ENCODE data around the gene TMEM150C. TPM values are rescaled to one million over a fixed set of nuclear protein-coding genes. Genes with fewer than 3 reads are reported as not detected.

TMEM150C gene
- total RNA-seq, 1 donor from 2014 or later, result 13.6 TPM

DNA sequence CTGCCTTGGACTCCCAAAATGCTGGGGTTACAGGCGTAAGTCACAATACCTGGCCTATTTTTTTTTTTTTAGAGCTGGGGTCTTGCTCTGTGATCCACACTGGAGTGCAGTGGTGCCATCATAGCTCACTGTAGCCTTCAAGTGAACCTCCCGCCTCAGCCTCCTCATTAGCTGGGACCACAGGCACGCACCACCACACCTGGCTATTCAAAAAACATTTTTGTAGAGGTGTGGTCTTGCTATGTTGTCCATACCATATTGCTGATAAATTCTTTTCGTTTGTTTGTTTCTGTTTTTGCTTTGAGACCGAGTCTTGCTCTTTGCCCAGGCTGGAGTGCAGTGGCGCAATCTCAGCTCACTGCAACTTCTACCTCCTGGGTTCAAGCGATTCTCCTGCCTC, 109.8 kb downstream of the TMEM150C start:
- Histone ChIP-seq H3K9me3 (replicated peaks) (no peaks in the 10 kb centered on the region), H3K4me1 (no peaks in the 10 kb centered on the region), H3K27ac (replicated peaks) (no peak overlapping the region), H3K4me3 (no peak overlapping the region), H3K27me3 (ENCODE audit: low read depth) (no peaks in the 10 kb centered on the region), H3K36me3 (peaks cover 57% of the 10 kb centered on the region)
- intact Hi-C loops (cut with micrococcal nuclease), result no loop called here
- no peak for TF ChIP-seq CTCF (IDR thresholded peaks at IDR 0.05; ENCODE audit: borderline replicate concordance)
- DNase-seq, result no peak

- H3K9me3 ChIP-seq (replicated peaks), result no peaks in the 10 kb centered on the region
- peaks cover 49% of the 10 kb centered on the region for H3K36me3 ChIP-seq
- H3K27me3 ChIP-seq (ENCODE audit: low read depth), result no peaks in the 10 kb centered on the region
- H3K27ac ChIP-seq (replicated peaks), result no peak overlapping the region
- TF ChIP-seq CTCF (IDR thresholded peaks at IDR 0.05; ENCODE audit: borderline replicate concordance), result no peak
- DNase-seq, result no peak
- intact Hi-C loops (cut with micrococcal nuclease), result no loop called here
- H3K4me1 ChIP-seq, result no peaks in the 10 kb centered on the region
- H3K4me3 ChIP-seq, result no peak overlapping the region
Measured at GRCh38 chr4:82450966-82451755, 110.6 kb downstream of the TMEM150C start.

DNA sequence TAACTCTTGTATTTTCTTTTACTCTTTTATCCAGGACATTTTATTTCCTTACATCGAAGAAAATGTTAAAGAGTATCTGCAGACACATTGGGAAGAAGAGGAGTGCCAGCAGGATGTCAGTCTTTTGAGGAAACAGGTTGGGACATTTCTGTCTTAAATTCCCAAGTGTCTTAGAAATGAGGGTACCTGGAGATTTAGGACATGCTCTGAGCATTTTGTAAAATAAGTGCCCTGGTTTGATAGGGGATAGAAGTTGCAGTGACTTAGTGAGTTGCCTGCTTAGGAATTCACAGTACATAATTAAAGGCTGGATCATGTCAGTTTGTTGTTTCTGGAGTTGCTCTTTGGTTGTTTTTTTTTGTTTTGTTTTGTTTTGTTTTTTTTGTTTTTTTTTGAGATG, 113.9 kb downstream of the TMEM150C start:
- H3K27ac ChIP-seq (replicated peaks), result no peak overlapping the region
- no peak overlapping the region for H3K4me3 ChIP-seq
- intact Hi-C loops (cut with micrococcal nuclease), result no loop called here
- H3K27me3 ChIP-seq (ENCODE audit: low read depth), result no peaks in the 10 kb centered on the region
- DNase-seq, result no peak
- no peaks in the 10 kb centered on the region for H3K9me3 ChIP-seq (replicated peaks)
- H3K4me1 ChIP-seq, result no peaks in the 10 kb centered on the region
- H3K36me3 ChIP-seq, result peaks cover 40% of the 10 kb centered on the region
- TF ChIP-seq CTCF (IDR thresholded peaks at IDR 0.05; ENCODE audit: borderline replicate concordance), result no peak

- H3K27ac ChIP-seq (replicated peaks), result no peak overlapping the region
- H3K4me3 ChIP-seq, result no peak overlapping the region
- H3K27me3 ChIP-seq (ENCODE audit: low read depth), result no peaks in the 10 kb centered on the region
- no peaks in the 10 kb centered on the region for H3K9me3 ChIP-seq (replicated peaks)
- no peaks in the 10 kb centered on the region for H3K36me3 ChIP-seq
- H3K4me1 ChIP-seq, result no peaks in the 10 kb centered on the region
- no peak for DNase-seq
- no peak for TF ChIP-seq CTCF (IDR thresholded peaks at IDR 0.05; ENCODE audit: borderline replicate concordance)
- intact Hi-C loops (cut with micrococcal nuclease), result no loop called here
Measured at GRCh38 chr4:82439088-82439487, 122.7 kb downstream of the TMEM150C start.

- Histone ChIP-seq H3K4me1 (peaks cover 1% of the 10 kb centered on the region), H3K9me3 (replicated peaks) (no peaks in the 10 kb centered on the region), H3K4me3 (no peak overlapping the region), H3K27me3 (ENCODE audit: low read depth) (no peaks in the 10 kb centered on the region), H3K36me3 (no peaks in the 10 kb centered on the region), H3K27ac (replicated peaks) (no peak overlapping the region)
- intact Hi-C loops (cut with micrococcal nuclease), result no loop called here
- no peak for TF ChIP-seq CTCF (IDR thresholded peaks at IDR 0.05; ENCODE audit: borderline replicate concordance)
- no peak for DNase-seq
Measured at GRCh38 chr4:82437285-82438005, 124.3 kb downstream of the TMEM150C start.

All from left ventricle myocardium inferior (tissue), 1 donor.